T-helper 2 cell (primary cell): ENCODE measurements around the gene NOG.

ENCODE experiments used
- DNase-seq, 5 experiments: peaks; one replicate each; pipeline versions ENCODE4 v3.0.0 to v3.0.0-alpha.2; 2012 to 2022

The NOG gene

DNA sequence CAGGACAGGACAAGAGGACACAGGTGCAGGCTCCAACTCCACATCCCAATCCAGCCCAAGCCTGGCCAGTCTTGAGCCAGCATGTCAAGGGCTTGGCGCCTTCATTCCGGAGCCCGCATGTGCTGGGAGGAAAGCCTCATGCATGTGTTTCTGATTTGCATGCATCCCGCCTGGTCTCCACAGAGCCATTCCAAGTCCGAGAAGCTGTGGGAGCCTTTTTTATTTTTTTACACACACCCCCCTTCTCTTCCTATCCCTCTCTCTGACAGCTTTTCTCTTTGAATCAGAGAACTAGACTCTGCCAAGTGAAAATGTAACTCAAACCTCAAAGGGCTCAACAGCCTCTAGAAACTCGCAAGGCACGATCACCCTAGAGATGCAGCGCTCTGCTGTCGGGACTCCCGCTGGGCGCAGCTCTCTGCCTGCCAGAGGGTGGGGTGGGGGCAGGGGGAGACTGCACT, 45.1 kb downstream of the NOG start:
- no peak for DNase-seq

DNA sequence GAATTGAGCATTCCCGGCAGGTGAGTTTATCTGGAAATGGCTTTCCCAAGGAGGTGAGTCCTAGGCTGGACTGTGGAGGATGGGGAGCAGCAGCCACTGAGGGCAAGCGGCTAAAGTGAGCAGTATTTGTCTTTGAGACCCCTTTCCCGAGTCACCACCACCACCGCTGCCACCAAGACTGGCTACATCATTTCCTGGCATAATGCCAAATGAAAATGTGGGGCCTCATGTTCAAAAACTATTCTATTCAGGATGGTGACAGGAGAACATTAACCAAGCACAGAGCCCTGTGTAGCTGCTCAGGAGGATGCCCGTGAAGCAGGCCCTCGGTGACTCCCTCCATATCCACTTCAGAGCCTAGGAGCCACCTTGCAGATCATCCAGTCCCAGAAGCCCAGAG, 46.0 kb downstream of the NOG start:
- no peak for DNase-seq

DNA sequence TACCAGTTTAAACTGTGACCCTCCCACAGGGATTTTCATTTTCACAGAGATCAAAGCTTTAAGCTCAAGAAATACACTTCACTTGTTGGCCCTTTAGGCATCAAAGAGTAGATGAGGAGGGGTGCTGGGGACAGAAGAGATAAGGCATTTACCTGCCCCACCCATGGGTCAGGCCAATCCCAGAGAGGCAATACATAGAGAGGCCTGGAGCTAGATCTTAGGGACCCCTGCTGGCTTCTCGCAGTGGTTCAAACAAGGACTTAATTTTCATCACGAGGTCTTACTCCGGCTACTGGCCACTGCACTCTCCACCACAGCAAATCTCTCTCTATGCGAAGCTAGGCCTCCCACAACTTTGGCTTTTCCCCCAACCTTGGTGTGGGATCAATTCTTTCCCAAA, 46.6 kb downstream of the NOG start:
- no peak for DNase-seq

DNA sequence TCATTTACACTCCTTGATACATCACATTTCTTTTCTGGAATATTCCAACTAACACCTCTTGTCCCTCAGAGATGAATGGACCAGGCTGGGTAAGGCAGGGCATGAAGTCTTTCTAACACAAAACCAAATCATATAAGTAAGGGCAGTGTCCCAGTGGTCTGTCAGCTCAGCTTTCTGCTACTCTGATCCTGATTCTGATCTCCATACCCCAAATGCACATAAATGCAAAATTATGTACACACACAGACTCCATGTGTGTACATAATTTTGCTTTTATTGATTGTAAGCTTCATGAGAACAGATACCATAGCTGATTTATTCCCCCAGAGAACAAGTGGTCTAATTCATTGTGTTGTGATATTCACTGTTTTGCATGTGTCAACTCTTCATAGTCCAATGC, 47.9 kb downstream of the NOG start:
- DNase-seq: no peak

DNA sequence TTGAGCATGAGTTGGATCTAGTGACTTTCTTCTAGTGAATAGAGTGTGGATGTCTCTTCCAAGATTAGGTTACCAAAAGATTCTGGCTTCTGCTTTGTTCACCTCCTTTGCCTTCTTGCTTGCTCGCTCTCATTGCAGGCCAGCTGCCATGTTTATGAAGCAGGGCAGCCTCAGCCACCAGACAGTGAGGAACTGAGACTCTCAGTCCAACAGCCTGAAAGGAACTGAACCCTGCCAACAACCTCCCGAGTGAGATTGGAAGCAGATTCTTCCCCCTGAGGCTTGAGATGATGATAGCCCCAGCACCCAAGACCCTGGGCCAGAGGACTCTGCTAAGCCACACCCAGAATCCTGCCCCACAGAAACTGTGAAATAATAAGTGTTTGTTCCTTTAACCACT, 48.4 kb downstream of the NOG start:
- DNase-seq: no peak

- DNase-seq: no peak
Measured at GRCh38 chr17:56642424-56642823, 48.9 kb downstream of the NOG start.
